DMS79 (cell line): ENCODE measurements around the gene OR2T27.
"Not testable (repeated sequence)": the region's sequence is repeated elsewhere in the genome, so short reads cannot be mapped to it uniquely, and the experiment has no call there.

Experiments
- DNase-seq: peaks from one replicate; lab custom pipeline; 2025; lab: John Stamatoyannopoulos, UW

The OR2T27 gene

GRCh38 chr1:248655354-248655753 lies at the start of gene OR2T27:
Gene OR2T27 (minus strand): TSS chr1:248655528. CDS start chr1:248650884, 4,644 bp downstream.
- DNase-seq = not testable (repeated sequence)

GRCh38 chr1:248704606-248705005 lies 49.3 kb upstream of the OR2T27 start:
- no peak for DNase-seq

- DNase-seq = no peak
These were observed 48.3 kb upstream of the OR2T27 start for GRCh38 chr1:248703674-248704073.

GRCh38 chr1:248702714-248703113 lies 47.4 kb upstream of the OR2T27 start, which contains the start of gene OR14I1:
Gene OR14I1 (minus strand): TSS chr1:248702766.
- no peak for DNase-seq

- no peak for DNase-seq
These were observed 43.8 kb upstream of the OR2T27 start for GRCh38 chr1:248699099-248699498.

- DNase-seq = no peak
These were observed 42.6 kb upstream of the OR2T27 start for GRCh38 chr1:248697907-248698306.

GRCh38 chr1:248696774-248697173 lies 41.4 kb upstream of the OR2T27 start:
- no peak for DNase-seq

- no peak for DNase-seq
These were observed 40.9 kb upstream of the OR2T27 start for GRCh38 chr1:248696261-248696660.

- DNase-seq = no peak
These were observed 40.3 kb upstream of the OR2T27 start for GRCh38 chr1:248695451-248696132.

- DNase-seq = no peak
These were observed 36.3 kb upstream of the OR2T27 start for GRCh38 chr1:248691567-248692155.

GRCh38 chr1:248688527-248689298 lies 33.4 kb upstream of the OR2T27 start:
- DNase-seq = no peak

GRCh38 chr1:248686815-248687214 lies 31.5 kb upstream of the OR2T27 start:
- DNase-seq = no peak

GRCh38 chr1:248681651-248682050 lies 26.3 kb upstream of the OR2T27 start:
- DNase-seq = no peak

GRCh38 chr1:248670003-248670402 lies 14.7 kb upstream of the OR2T27 start:
- DNase-seq = no peak

GRCh38 chr1:248663453-248664328 lies 8.4 kb upstream of the OR2T27 start:
- DNase-seq = not testable (repeated sequence)

- not testable (repeated sequence) for DNase-seq
These were observed 1.5 kb upstream of the OR2T27 start for GRCh38 chr1:248656797-248657196.

GRCh38 chr1:248648770-248649536 lies 6.4 kb downstream of the OR2T27 start:
- not testable (repeated sequence) for DNase-seq

GRCh38 chr1:248645178-248645577 lies 10.2 kb downstream of the OR2T27 start, which contains the start of gene OR2T35:
Gene OR2T35 (minus strand): TSS chr1:248645278. CDS start chr1:248639258, 6,020 bp downstream.
- DNase-seq = not testable (repeated sequence)

GRCh38 chr1:248642971-248643651 lies 12.2 kb downstream of the OR2T27 start:
- not testable (repeated sequence) for DNase-seq

GRCh38 chr1:248641583-248641982 lies 13.7 kb downstream of the OR2T27 start:
- DNase-seq = not testable (repeated sequence)
